WTC11 (cell line): ENCODE measurements around the gene GALNTL6. TPM values are rescaled to one million over a fixed set of nuclear protein-coding genes. Genes with fewer than 3 reads are reported as not detected.

Source experiments
- ATAC-seq: fragments of 200-7000 bp; cut with Tn5 transposase; 2 replicates; pipeline ENCODE4 v1.10.0; 2021; ENCODE audit warnings: mild to moderate bottlenecking, moderate library complexity
- CTCF ChIA-PET: fragments of 300-600 bp; sonication (Branson Sonifier 250); formaldehyde crosslinking; loops from one replicate; lab custom pipeline; 2021; ENCODE audit warnings: antibody characterized with exemption; lab: Charles Lee
- POLR2A ChIA-PET: fragments of 350-600 bp; sonication (Branson Sonifier 250); formaldehyde crosslinking; loops from one replicate; lab custom pipeline; 2021; ENCODE audit warnings: antibody characterized with exemption; lab: Charles Lee
- DNase-seq: peaks from one replicate; pipeline ENCODE4 v3.0.0; 2021; ENCODE audit warnings: low spot score
- H3K27ac Mint-ChIP-seq: 2 replicates; pipeline ENCODE4 v1.8.0; 2021; ENCODE audit warnings: mixed read lengths
- H3K27me3 Mint-ChIP-seq: 2 replicates; pipeline ENCODE4 v1.8.0; 2021; ENCODE audit warnings: low read depth, mild to moderate bottlenecking, moderate library complexity, mixed read lengths
- H3K36me3 Mint-ChIP-seq: 2 replicates; pipeline ENCODE4 v1.8.0; 2021; ENCODE audit warnings: mixed read lengths
- H3K4me1 Mint-ChIP-seq: 2 replicates; pipeline ENCODE4 v1.8.0; 2022; ENCODE audit warnings: mixed read lengths
- H3K4me3 Mint-ChIP-seq: 2 replicates; pipeline ENCODE4 v1.8.0; 2021; ENCODE audit warnings: mild to moderate bottlenecking, moderate library complexity, mixed read lengths
- H3K9me3 Mint-ChIP-seq: 2 replicates; pipeline ENCODE4 v1.8.0; 2021; ENCODE audit warnings: mixed read lengths
- ATF6 ChIP-seq: sonication (generic); formaldehyde crosslinking; IDR thresholded peaks from 2 replicates; pipeline ENCODE4 v1.8.1; 2023; ENCODE audit warnings: mild to moderate bottlenecking, missing genetic modification reagents
- CREB1 ChIP-seq: sonication (generic); formaldehyde crosslinking; IDR thresholded peaks from 2 replicates; pipeline ENCODE4 v1.8.0; 2023; ENCODE audit warnings: mild to moderate bottlenecking, missing genetic modification reagents
- FOXJ3 ChIP-seq: sonication (generic); formaldehyde crosslinking; IDR thresholded peaks from 2 replicates; pipeline ENCODE4 v1.9.0; 2021; ENCODE audit warnings: missing genetic modification reagents, mild to moderate bottlenecking, borderline replicate concordance
- FOXP4 ChIP-seq: sonication (generic); formaldehyde crosslinking; IDR thresholded peaks from 2 replicates; pipeline ENCODE4 v1.8.0; 2022; ENCODE audit warnings: mild to moderate bottlenecking, missing genetic modification reagents
- GRHL2 ChIP-seq: fragments of 250-450 bp; sonication (Bioruptor Pico); IDR thresholded peaks from 2 replicates; pipeline ENCODE4 v1.8.0; 2022; ENCODE audit warnings: mild to moderate bottlenecking, moderate library complexity; ENCODE audit not compliant: insufficient replicate concordance, severe bottlenecking
- HMGA2 ChIP-seq: fragments of 250-450 bp; sonication (Bioruptor Pico); IDR thresholded peaks from 2 replicates; pipeline ENCODE4 v1.4.0; 2021; ENCODE audit warnings: mild to moderate bottlenecking, moderate library complexity
- HMGXB4 ChIP-seq: sonication (generic); formaldehyde crosslinking; IDR thresholded peaks from 2 replicates; pipeline ENCODE4 v1.8.1; 2023; ENCODE audit warnings: mild to moderate bottlenecking, moderate library complexity, missing genetic modification reagents
- IRF1 ChIP-seq: sonication (generic); formaldehyde crosslinking; IDR thresholded peaks from 2 replicates; pipeline ENCODE4 v1.8.0; 2023; ENCODE audit warnings: missing genetic modification reagents
- PREB ChIP-seq: sonication (generic); formaldehyde crosslinking; IDR thresholded peaks from 2 replicates; pipeline ENCODE4 v1.8.1; 2022; ENCODE audit warnings: mild to moderate bottlenecking, missing genetic modification reagents, moderate library complexity, borderline replicate concordance
- TEAD1 ChIP-seq: sonication (generic); formaldehyde crosslinking; IDR thresholded peaks from 2 replicates; pipeline ENCODE4 v1.8.0; 2022; ENCODE audit warnings: mild to moderate bottlenecking, missing genetic modification reagents
- TP53 ChIP-seq: sonication (generic); formaldehyde crosslinking; IDR thresholded peaks from 2 replicates; pipeline ENCODE4 v1.8.1; 2023; ENCODE audit warnings: mild to moderate bottlenecking, missing genetic modification reagents
- USF1 ChIP-seq: sonication (generic); formaldehyde crosslinking; IDR thresholded peaks from 2 replicates; pipeline ENCODE4 v1.8.0; 2022; ENCODE audit warnings: mild to moderate bottlenecking, missing genetic modification reagents
- ZMAT4 ChIP-seq: fragments of 250-450 bp; sonication (Bioruptor Pico); IDR thresholded peaks from 2 replicates; pipeline ENCODE4 v1.9.0; 2021; ENCODE audit warnings: mild to moderate bottlenecking
- ZNF425 ChIP-seq: fragments of 250-450 bp; sonication (Bioruptor Pico); conservative IDR thresholded peaks from 2 replicates; pipeline ENCODE4 v1.9.0; 2021; ENCODE audit warnings: mild to moderate bottlenecking
- ZNF512 ChIP-seq: sonication (generic); formaldehyde crosslinking; IDR thresholded peaks from 2 replicates; pipeline ENCODE4 v1.8.1; 2022; ENCODE audit warnings: missing genetic modification reagents, borderline replicate concordance
- total RNA-seq: library from RNA; stranded (reverse); gene quantifications from 3 replicates; pipeline ENCODE4 v1.2.3, GENCODE V29; 2021

Gene GALNTL6
- total RNA-seq, 1 experiment from 2014 or later, result 0.24 TPM

- TF ChIP-seq ZNF425 (CRISPR knock-in tag), result no peak
- no peak for TF ChIP-seq HMGA2 (CRISPR knock-in tag)
Observed at GRCh38 chr4:172777729-172778431, 964.7 kb downstream of the GALNTL6 start (continued).

- Mint-ChIP-seq H3K36me3 (no peaks in the 10 kb centered on the region), H3K27ac (no peak overlapping the region), H3K9me3 (no peaks in the 10 kb centered on the region), H3K4me1 (no peaks in the 10 kb centered on the region), H3K4me3 (no peak overlapping the region), H3K27me3 (no peaks in the 10 kb centered on the region)
- CTCF ChIA-PET, result no interaction called here
- POLR2A ChIA-PET, result interaction anchor here (0.7 kb wide), 1 partner anchor 1459 kb away, joined by 4 read pairs; no protein-coding TSS in a partner anchor
- ATAC-seq (no peak), DNase-seq (no peak)
- TF ChIP-seq ZMAT4 (CRISPR knock-in tag) (no peak), PREB (CRISPR knock-in tag) (no peak)
- TF ChIP-seq, all 79 proteins: peak for 0
Observed at GRCh38 chr4:172778583-172778982, 965.4 kb downstream of the GALNTL6 start.

GRCh38 chr4:172780566-172781081 is 967.4 kb downstream of the GALNTL6 start:
- DNase-seq, result no peak
- H3K4me3 Mint-ChIP-seq, result no peak overlapping the region
- TF ChIP-seq FOXP4 (CRISPR knock-in tag) (no peak), ATF6 (CRISPR knock-in tag) (no peak), GRHL2 (CRISPR knock-in tag) (no peak), TEAD1 (CRISPR knock-in tag) (no peak), CREB1 (CRISPR knock-in tag) (no peak), HMGXB4 (CRISPR knock-in tag) (no peak), TP53 (no peak), ZNF512 (CRISPR knock-in tag) (no peak), USF1 (no peak), IRF1 (CRISPR knock-in tag) (no peak), FOXJ3 (CRISPR knock-in tag) (no peak)
- TF ChIP-seq, all 79 proteins: peak for 0
- Mint-ChIP-seq H3K27ac (no peak overlapping the region), H3K27me3 (no peaks in the 10 kb centered on the region), H3K9me3 (no peaks in the 10 kb centered on the region), H3K4me1 (no peaks in the 10 kb centered on the region), H3K36me3 (no peaks in the 10 kb centered on the region)
- CTCF ChIA-PET, result no interaction called here
- POLR2A ChIA-PET, result no interaction called here
- no peak for ATAC-seq
